ENCODE data around the gene GARRE1.
"Not testable (repeated sequence)": the region's sequence is repeated elsewhere in the genome, so short reads cannot be mapped to it uniquely, and the experiment has no call there.

GARRE1 gene

GRCh38 chr19:34231439-34231838 is 22.9 kb upstream of the GARRE1 start:
- DNase-seq = no peak

- DNase-seq = no peak
These were observed 21.5 kb upstream of the GARRE1 start for GRCh38 chr19:34232566-34233481.

- no peak for DNase-seq
These were observed 18.9 kb upstream of the GARRE1 start for GRCh38 chr19:34235425-34235940.

DNA sequence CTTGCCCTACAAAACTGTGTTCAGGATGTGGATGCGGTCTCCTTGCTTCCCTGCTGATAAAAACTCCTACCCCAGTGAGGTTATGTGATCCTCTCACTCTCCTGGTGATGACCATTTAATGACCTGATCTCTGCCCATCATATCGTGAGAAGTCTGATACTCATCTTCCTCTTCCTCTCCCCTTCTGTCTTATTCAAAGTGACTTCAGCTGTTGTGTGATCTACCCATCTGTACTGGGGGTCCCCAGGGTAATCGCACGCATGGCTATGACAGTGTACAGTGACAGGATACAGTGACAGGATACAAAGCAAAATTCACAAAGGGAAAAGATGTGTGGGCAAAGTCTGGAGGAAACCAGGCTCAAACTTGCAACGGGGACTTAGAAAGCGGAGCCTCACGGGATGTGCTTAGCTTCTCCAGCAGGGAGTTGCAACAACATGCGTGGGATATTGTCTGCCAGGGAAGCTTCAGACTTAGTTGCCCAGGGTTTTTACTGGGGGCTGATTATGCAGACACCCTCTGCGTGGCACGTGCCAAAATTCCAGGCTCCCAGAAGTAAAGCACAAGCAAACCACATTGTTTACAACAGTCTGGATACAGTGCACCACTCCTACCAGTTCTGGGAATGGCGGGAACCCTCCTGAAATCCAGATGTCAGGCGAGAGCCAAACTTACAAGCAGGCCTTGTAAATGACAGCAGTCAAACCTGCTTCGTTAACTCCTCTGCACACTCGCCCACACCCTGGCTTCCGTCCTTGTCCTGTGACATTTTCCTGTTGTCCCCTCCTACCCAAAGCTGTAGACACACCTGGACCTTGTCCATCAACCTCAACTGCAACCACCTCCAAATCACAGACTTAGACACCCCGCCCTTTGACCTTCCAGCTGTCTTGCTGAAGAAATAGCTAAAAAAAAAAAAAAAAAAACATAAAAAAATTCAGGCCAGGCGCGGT is 18.0 kb upstream of the GARRE1 start:
- no peak for DNase-seq

GRCh38 chr19:34237283-34237682 is 17.1 kb upstream of the GARRE1 start:
- DNase-seq = no peak

DNA sequence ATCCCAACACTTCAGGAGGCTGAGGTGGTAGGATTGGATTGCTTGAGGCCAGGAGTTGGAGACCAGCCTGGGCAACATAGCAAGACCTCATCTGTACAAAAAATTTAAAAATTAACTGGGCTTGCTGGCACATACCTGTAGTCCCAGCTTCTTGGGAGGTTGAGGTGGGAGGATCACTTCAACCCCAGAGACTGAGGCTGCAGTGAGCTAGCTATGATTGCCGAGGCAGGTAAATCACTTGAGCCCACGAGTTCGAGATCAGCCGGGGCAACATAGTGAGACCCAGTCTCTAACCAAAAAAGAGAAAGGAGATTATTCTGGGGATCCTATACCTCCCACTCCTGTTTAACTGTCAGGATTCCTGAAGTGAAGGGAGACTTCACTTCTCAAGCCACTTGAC is 16.4 kb upstream of the GARRE1 start:
- no peak for DNase-seq

- no peak for DNase-seq
These were observed 12.6 kb upstream of the GARRE1 start for GRCh38 chr19:34241513-34242337.

DNA sequence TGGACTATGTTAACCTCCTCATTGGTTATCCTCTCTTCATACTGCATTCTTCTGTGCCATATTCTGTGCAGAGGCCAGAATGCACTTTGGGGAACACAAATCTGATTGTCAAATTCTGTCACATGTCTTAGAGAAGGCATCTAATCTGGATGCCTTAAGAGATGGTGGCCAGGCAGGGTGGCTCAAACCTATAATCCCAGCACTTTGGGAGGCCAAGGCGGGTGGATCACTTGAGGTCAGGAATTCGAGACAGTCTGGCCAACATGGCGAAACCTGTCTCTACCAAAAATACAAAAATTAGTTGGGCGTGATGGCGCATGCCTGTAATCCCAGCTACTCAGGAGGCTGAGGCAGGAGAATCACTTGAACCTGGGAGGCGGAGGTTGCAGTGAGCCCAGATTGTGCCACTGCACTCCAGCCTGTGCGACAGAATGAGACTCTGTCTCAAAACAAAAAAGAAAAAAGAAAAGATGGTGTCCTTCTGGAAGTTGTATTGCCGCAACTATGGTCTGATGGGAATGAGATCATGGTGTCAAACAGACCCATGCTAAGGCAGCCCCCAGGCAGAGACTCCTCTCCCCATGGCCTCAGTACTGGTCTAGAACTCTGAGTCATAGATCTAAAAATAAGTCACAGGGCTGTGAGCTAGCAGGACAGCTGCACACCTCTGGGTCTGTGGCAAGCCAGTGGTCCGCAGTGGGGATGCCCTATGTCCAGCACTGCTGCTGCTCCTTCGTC is 11.0 kb upstream of the GARRE1 start:
- not testable (repeated sequence) for DNase-seq

- no peak for DNase-seq
These were observed 10.3 kb upstream of the GARRE1 start for GRCh38 chr19:34243876-34244578.

DNA sequence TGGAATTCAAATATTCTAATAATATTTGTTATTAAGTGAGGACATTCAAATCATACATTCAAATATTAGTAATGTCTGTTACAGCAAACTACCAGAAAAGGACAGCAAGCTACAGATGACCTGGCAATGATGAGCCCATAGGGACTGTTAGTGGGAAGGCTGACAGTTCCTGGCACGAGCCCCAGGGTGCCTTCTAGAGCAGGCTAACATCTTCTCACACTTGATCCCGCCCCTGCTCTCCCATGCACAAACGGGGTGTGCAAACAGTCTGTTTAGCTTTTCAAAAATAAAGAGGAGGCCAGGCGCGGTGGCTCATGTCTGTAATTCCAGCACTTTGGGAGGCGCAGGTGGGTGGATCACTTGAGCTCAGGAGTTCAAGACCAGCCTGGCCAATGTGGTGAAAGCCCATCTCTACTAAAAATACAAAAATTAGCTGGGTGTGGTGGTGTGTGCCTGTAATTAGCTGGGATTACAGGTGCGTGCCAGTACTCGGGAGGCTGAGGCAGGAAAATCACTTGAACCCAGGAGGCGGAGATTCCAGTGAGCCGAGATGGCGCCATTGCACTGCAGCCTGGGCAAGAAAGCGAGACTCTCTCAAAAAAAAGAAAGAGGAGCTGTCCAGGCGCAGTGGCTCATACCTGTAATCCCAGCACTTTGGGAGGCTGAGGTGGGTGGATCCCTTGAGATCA is 9.6 kb upstream of the GARRE1 start:
- no peak for DNase-seq

GRCh38 chr19:34246340-34246739 is 8.0 kb upstream of the GARRE1 start:
- no peak for DNase-seq

DNA sequence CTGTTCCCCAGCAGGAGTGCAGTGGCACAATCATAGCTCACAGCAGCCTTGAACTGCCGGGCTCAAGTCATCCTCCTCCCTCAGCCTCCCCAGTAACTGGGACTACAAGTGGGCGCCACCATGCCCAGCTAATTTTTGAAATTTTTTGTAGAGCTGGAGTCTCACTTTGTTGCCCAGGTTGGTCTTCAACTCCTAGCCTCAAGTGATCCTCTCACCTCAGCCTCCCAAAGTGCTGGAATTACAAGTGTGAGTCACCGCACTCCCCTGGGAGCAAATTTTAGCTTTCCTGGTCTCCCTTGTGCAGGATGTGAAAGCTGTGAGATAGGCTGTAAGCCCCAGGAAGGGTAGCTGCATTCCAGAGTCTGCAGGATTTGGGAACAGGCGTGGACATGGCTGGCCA is 5.4 kb upstream of the GARRE1 start:
- no peak for DNase-seq

GRCh38 chr19:34253167-34253566 is 1.2 kb upstream of the GARRE1 start:
- not testable (repeated sequence) for DNase-seq

GRCh38 chr19:34253681-34254045 is 691 bp upstream of the GARRE1 start:
- not testable (repeated sequence) for DNase-seq

DNA sequence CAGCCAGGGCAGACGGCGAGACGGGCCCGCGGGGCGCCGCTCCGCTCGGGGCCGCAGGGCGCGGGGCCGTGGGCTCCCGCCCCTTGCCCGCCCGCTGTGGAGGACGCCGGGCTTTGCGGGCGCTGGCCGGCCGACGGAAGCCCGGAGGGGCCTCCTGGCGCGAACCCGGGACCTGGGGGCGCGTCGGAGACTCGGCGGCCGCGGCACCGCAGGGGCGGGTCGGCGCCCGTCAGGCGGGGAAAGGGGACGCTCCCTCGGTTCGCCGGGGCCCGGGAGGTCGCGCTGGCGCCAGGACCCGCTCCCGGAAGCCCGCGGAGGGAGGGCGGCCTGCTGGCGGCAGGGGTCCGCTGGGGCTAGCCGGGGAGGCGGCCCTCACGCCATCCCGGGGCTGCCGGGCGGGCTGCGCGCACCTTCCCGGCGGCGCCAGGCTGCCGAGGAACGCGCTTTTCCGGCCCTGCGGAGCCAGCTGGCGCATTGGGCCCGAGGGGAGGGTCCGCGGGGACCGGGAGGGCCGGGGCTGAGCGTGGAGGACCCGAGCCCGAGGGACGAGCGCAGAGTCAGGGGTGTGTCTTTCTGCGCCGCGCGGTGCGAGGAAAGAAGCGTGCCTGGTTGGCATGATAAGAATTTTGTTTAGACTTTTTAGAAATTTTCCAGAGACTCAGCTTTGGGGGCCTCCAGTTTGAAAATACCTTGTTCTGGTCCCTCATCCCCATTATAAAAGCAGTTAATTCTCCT is 511 bp downstream of the GARRE1 start:
- peak; percentile 33 for DNase-seq

- no peak for DNase-seq
These were observed 1.2 kb downstream of the GARRE1 start for GRCh38 chr19:34255546-34255945.

GRCh38 chr19:34256835-34257558 is 2.6 kb downstream of the GARRE1 start:
- DNase-seq = no peak

DNA sequence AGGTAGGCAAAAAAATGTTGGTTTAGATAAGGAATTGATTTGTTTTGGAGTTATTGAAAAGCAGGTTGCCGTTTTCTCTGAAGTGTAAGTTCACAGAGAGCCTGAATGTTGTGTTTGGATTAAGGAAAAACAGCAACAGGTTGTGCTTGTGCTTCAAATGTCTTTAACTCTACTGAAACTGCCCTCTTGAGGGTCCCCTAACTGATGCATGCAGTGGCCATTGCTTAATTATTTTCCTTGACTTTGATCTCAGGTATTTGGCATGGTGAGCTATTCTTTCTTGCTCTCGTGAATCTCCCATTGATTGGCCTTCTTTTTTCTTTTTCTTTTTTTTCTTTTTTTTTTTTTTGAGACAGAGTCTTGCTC is 3.2 kb downstream of the GARRE1 start:
- DNase-seq = no peak

Measured in CD4-positive, alpha-beta T cell treated with Interleukin-17A for 1 hour (primary cell).